Islet of Langerhans (tissue), 1 donor: Measurements from ENCODE around the gene KLHL2.
A peak's percentile ranks its signal among the peaks of the same experiment; 100 is the strongest.
"Not testable (repeated sequence)": the region's sequence is repeated elsewhere in the genome, so short reads cannot be mapped to it uniquely, and the experiment has no call there.

Source experiments
- FAIRE-seq: peaks from one replicate; lab custom pipeline; 2011; peaks lifted over from hg19 to GRCh38; lab: Jason Lieb, UNC

Gene KLHL2

DNA sequence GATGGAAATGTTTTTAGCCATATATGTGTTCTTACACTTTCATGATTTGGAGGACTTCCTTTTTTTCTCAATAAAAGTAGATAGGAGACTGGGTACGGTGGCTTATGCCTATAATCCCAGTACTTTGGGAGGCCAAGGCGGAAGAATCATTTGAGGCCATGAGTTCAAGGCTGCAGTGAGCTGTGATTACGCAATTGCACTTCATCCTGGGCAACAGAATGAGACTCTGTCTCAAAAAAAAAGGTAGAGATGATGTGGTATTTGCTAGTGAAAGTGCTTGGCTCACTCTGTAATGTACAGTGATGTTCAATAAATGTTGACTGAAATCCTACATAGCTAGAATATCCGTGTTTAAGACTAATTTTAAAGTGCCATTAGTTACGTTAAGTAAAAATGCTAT is 27.4 kb downstream of the KLHL2 start:
- FAIRE-seq = no peak

DNA sequence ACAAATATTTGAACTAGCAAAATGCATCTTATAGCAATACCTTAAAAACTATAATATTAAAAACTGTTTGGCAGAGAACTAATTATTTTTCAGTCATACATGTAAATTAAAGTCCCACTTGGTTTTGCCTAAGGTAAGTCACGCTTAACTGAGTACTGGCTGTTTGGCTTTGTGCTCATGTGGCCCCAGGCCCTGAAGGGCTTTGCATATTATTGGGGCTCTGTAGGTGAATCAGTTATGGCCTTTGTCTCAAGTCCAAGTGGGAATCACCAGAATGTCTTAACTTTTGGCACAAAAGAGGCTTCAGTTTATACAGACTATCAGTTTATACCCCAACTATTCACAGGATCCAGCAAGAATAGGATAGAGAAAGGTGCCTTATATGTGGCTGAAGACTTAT is 29.5 kb downstream of the KLHL2 start:
- FAIRE-seq = not testable (repeated sequence)

DNA sequence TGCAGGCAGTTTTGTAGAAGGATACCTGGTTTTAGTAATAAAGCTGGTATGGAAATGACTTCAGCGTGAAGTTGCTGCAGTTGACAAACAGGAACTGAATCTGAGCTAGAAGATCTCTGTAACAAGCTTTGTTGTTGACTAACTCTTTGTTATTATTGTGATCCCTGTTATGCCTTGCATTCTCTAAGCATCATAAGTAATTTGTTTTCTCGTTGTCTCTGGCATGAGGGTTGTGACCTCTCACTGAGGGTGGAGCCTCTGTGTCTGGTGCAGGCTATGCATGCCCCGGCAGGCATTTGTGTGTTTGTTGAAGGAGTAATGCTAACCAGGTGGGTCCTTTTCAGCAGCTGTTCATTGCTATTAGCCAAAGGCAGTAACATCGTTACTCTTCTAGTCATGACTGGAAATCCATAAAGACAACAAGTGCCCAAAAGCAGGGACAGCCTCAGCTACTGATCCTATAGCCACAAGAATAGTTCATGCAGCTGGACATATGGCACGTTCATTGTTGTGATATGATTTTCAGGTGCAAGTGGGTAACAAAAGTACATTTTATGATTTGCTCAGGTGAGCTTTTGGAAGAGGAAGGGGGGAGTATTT is 30.8 kb downstream of the KLHL2 start:
- not testable (repeated sequence) for FAIRE-seq

- FAIRE-seq = peak; percentile 81
Measured at GRCh38 chr4:165240761-165241160, 33.4 kb downstream of the KLHL2 start.

DNA sequence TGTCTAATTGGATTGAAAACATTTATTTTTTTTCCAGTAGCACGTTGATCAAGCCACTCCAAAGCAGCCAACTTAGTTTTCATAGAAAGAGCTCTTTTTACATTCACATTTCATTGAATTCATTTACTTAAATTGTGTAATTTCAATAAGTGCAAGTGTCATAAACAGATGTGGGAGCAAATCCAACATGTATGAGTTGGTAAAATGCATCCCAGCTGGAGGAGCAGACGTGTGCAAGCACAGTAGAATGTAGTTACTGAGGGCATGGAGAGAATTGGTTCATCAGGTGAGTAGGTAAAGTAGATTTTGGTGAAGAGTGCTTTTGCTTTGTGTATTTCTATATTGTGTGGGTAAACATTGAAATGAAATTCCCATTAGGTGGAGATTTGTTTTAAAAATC is 36.8 kb downstream of the KLHL2 start:
- peak; percentile 30 for FAIRE-seq

DNA sequence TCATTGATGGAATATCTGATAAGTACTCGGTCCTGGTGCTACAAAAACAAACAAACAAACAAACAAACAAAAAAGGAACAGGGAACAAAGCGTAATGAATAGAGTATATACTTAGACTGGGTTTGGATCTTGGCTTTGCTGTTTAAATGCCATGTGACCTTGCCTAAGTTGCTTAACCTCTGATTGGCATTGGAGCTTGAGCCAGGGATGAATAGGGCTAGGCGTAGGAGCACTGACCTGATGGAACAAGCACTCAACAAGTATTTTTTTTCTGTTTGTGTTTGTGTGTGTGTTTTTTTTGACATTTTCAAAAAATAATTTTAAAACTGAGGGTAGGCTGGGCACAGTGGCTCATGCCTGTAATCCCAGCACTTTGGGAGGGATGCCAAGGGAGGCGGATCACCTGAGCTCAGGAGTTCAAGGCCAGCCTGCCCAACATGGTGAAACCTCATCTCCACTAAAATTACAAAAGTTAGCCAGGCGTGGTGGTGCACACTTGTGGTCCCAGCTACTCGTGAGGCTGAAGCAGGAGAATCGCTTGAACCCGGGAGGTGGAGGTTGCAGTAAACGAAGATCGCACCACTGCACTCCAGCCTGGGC is 37.3 kb downstream of the KLHL2 start:
- peak; percentile 13 for FAIRE-seq

- FAIRE-seq = no peak
Measured at GRCh38 chr4:165248102-165248501, 40.7 kb downstream of the KLHL2 start.

- not testable (repeated sequence) for FAIRE-seq
Measured at GRCh38 chr4:165248904-165249303, 41.5 kb downstream of the KLHL2 start.

- FAIRE-seq = not testable (repeated sequence)
Measured at GRCh38 chr4:165254771-165255170, 47.4 kb downstream of the KLHL2 start.

DNA sequence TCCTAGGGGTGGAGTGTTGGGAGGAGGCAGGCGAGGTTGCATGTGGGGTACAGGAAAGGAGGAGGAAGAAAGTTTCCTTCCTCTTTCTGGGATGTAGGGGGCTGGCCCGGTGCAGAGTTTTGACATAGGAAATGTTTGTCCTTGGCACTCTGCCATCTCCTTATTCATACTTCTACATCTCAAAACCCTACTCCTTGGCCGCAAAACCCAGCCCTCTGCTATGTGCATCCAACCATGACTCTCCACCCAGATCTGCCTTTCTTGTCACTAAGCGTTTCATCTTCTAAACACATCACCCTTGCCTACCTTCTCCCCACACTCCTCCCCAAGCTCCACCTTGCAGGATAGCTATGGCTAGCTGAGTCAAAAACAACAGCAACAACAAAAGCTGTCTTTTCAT is 48.1 kb downstream of the KLHL2 start:
- not testable (repeated sequence) for FAIRE-seq

GRCh38 chr4:165256074-165256659 is 48.8 kb downstream of the KLHL2 start:
- FAIRE-seq = not testable (repeated sequence)

GRCh38 chr4:165259776-165260175 is 52.4 kb downstream of the KLHL2 start:
- FAIRE-seq = not testable (repeated sequence)

- not testable (repeated sequence) for FAIRE-seq
Measured at GRCh38 chr4:165262306-165262705, 54.9 kb downstream of the KLHL2 start.

DNA sequence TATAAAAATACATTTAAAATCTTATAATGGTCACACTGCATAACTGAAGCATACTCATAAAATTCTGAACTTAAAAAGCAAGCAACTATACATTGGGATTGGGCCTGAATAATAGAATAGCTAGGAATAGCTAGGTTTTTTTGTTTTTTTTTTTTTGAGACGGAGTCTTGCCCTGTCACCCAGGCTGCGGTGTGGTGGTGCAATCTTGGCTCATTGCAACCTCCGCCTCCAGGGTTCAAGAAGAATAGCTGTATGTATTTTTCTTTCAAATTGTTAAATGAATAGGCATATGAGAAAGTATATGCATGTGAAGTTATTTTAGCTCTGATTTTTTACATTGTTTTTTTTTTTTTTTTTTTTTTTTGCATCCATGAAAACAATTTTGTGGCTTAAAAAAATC is 56.1 kb downstream of the KLHL2 start:
- FAIRE-seq = not testable (repeated sequence)

- FAIRE-seq = not testable (repeated sequence)
Measured at GRCh38 chr4:165269931-165270330, 62.6 kb downstream of the KLHL2 start.

- FAIRE-seq = not testable (repeated sequence)
Measured at GRCh38 chr4:165273443-165273842, 66.1 kb downstream of the KLHL2 start.

GRCh38 chr4:165275357-165275756 is 68.0 kb downstream of the KLHL2 start:
- not testable (repeated sequence) for FAIRE-seq

DNA sequence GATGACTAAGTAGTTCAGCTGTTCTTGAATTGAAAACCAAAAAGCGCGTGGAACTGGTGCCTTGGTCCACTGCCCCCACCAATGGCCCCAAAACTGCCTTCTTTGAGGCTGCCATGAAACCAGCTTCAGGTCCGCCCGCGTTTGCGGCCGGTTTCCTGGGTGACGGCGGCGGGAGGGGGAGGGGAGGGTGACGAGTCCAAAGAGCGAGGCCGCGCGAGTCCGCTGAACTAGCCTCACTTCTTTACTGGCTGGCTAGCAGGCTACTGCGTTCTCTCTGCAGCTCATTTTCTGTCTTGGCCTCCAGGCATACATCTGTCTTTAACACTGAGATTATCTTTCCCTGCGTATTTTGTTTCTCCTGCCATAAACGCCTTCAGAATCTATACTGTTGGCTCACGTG is 72.2 kb downstream of the KLHL2 start:
- not testable (repeated sequence) for FAIRE-seq

GRCh38 chr4:165284697-165285096 is 77.3 kb downstream of the KLHL2 start:
- not testable (repeated sequence) for FAIRE-seq

DNA sequence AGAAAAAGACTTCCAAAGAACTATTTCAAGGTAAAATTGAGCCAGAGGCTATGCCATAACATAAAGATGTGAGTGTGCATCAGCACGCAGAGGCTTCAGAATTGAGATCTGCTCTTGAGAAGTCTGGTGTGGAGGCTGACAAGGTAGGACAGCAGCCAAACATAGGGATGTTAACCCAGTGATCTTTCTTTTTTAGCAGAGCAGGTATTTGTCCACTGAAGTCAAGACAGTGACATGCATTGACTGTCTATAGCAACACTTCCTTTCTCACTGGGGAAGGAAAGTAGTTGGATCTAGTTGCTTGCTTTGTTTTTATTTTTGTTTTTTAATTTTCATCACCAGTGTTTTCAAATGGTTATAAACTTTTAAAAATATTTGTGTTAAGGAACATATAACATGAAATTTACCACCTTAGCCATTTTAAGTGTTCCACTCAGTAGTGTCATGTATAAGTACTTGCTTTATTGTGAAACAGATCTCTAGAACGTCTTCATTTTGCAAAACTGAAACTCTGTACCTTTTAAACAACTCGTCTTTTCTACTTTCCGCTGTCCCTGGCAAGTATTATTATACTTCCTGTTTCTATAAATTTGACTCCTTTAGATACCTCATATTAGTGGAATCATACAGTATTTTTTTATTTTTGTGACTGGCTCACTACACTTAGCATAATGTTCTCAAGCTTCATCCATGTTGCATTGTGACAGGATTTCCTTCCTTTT is 79.4 kb downstream of the KLHL2 start:
- FAIRE-seq = not testable (repeated sequence)

DNA sequence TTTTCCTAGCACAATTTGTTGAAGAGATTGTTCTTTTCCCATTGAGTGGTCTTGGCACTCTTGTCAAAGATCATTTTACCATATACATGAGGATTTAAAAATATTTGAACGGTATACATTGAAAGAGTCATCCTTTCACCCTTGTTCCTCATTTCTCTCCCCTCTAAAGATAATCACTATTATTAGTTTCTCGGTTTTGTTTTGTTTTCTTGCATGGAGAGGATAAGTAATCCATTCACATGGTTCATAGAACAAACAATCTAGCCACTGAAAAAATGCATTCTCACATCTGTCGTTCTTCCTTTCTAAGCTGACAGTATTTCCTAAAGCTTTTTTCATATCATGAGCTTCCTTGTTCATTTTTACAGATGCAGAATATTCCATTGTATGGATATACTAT is 80.9 kb downstream of the KLHL2 start:
- FAIRE-seq = no peak

- FAIRE-seq = peak; percentile 64
Measured at GRCh38 chr4:165288639-165289422, 81.5 kb downstream of the KLHL2 start.
